ENCODE results near the gene TNFRSF13B. TPM values are rescaled to one million over a fixed set of nuclear protein-coding genes. Genes with fewer than 3 reads are reported as not detected.

Gene TNFRSF13B
- not detected for total RNA-seq

GRCh38 chr17:16971458-16972338 is at the start of gene TNFRSF13B:
Gene TNFRSF13B, minus strand, starts transcription at chr17:16972118. Its CDS starts 43 bp downstream, at chr17:16972075.

Other genes starting within 250 kb of the TNFRSF13B start
- gene MPRIP, start 70.3 kb upstream of the TNFRSF13B start, total RNA-seq: 100 to 1,000 TPM; 209 to 223 TPM
- 10 to 100 TPM in 1 of 2 experiments, 1 to 10 TPM in 1; 9.1 to 11.2 TPM for gene PLD6, start 234.2 kb upstream of the TNFRSF13B start, total RNA-seq